Muscle of arm (tissue), 12 donors: ENCODE results near the gene HMGB1. TPM values are rescaled to one million over a fixed set of nuclear protein-coding genes. Genes with fewer than 3 reads are reported as not detected.

Experiments
- DNase-seq: peaks from one replicate; pipeline ENCODE4 v3.0.0-alpha.2; 2013
- polyA plus RNA-seq, 12 donors: library from polyadenylated mRNA; unstranded; fragments of 120-200 nt; gene quantifications; one replicate each; pipeline ENCODE4 v1.2.1, GENCODE V29; 2013; ENCODE audit not compliant: insufficient read length in 12 of 12

The HMGB1 gene
- polyA plus RNA-seq, 12 donors, result 330 to 939 (median 479) TPM; not detected in 1

- no peak for DNase-seq
Measured at GRCh38 chr13:30406779-30407416, 58.8 kb downstream of the HMGB1 start.

Other genes starting within 250 kb of the HMGB1 start
- 10 to 100 TPM in 10 of 12 donors, 1 to 10 TPM in 1, not detected in 1; 9.7 to 16.1 (median 14.2) TPM for gene KATNAL1, start 158.4 kb downstream of the HMGB1 start, polyA plus RNA-seq
- under 1 TPM in 10 of 12 donors, not detected in 2; 0.28 to 0.92 (median 0.43) TPM for gene UBE2L5, start 43.4 kb downstream of the HMGB1 start, polyA plus RNA-seq
- 10 to 100 TPM in 11 of 12 donors, not detected in 1; 16.4 to 21.1 (median 18.5) TPM for gene USPL1, start 152.0 kb upstream of the HMGB1 start, polyA plus RNA-seq